Lower leg skin (tissue), 4 donors: ENCODE measurements around the gene PIAS4. TPM values are rescaled to one million over a fixed set of nuclear protein-coding genes. Genes with fewer than 3 reads are reported as not detected.

ENCODE experiments used
- DNase-seq, 2 donors: peaks; one replicate each; pipeline ENCODE4 v3.0.0-alpha.2; 2019; ENCODE audit warnings: low spot score in 2 of 2
- H3K4me3 ChIP-seq: fragments of 200-600 bp; sonication (generic); 2 replicates; pipeline ENCODE4 v1.5.1; 2017; ENCODE audit warnings: mild to moderate bottlenecking, low read depth; ENCODE audit not compliant: poor library complexity, severe bottlenecking
- POLR2A ChIP-seq, 2 donors: fragments of 450-650 bp; IDR thresholded peaks; one replicate each; pipeline ENCODE4 v1.6.1; 2016 to 2017; ENCODE audit warnings: antibody characterized with exemption in 2 of 2, mild to moderate bottlenecking in 1 of 2, moderate library complexity in 1 of 2
- WGBS, 2 donors: methylation state at CpG; one replicate each; pipeline ENCODE4 v1.1.5; 2018; 5-methylcytosine and 5-hydroxymethylcytosine counted together
- intact Hi-C: fragments of 100-400 bp; cut with DNase I; formaldehyde crosslinking; loops from one replicate; pipeline ENCODE4 v1.15.0; 2023; ENCODE audit warnings: low total_unique reads
- total RNA-seq, 4 donors: library from RNA; depleted of rRNA; stranded (reverse); fragments of >200 nt; gene quantifications; one replicate each; pipeline ENCODE4 v1.1.0, GENCODE V29; 2016
- TF ChIP-seq, protein P1 (sequence below), 3 donors: fragments of 450-650 bp; IDR thresholded peaks; one replicate each; pipeline ENCODE4 v1.5.1; 2016; ENCODE audit warnings: antibody characterized with exemption in 3 of 3, mild to moderate bottlenecking in 3 of 3, moderate library complexity in 2 of 3

PIAS4 gene
- total RNA-seq, 4 donors from 2014 or later = 20.8 to 35.1 (median 26.9) TPM

DNA sequence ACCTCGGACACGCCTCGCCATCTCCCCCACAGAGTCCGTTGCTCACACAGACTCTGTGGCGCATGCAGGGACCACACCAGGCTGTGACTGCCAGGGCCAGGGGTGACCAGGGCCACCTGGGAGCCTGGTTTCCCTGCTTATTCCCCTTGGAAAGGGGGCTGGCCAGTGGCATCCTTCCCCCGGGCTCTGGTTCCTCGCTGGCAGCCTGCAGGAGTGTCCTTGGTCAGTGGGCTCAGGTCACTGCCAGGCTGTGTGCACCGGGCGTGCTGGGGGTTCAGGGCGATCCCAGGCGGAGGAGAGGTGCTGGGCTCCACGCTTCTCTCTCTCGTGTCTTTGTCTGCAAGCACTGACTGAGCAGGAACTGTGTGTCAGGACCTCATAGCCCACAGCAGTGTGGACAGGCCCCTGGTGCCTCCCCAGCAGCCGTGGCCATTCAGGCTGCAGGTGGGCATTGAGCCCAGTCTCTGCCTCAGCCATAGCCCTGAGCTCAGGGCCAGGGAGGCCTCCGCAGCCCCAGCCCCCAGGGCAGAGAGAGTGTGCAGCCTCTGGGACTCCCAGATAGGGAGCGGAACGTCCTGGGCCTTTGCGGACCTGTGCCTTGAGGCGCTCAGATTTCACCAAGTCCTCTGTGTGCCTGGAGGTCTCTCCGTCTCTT, 6.5 kb downstream of the PIAS4 start:
- intact Hi-C loops = no loop called here
- no peak for DNase-seq
- no peak for TF ChIP-seq POLR2A (IDR thresholded peaks at IDR 0.05)
- TF ChIP-seq, protein P1, sequence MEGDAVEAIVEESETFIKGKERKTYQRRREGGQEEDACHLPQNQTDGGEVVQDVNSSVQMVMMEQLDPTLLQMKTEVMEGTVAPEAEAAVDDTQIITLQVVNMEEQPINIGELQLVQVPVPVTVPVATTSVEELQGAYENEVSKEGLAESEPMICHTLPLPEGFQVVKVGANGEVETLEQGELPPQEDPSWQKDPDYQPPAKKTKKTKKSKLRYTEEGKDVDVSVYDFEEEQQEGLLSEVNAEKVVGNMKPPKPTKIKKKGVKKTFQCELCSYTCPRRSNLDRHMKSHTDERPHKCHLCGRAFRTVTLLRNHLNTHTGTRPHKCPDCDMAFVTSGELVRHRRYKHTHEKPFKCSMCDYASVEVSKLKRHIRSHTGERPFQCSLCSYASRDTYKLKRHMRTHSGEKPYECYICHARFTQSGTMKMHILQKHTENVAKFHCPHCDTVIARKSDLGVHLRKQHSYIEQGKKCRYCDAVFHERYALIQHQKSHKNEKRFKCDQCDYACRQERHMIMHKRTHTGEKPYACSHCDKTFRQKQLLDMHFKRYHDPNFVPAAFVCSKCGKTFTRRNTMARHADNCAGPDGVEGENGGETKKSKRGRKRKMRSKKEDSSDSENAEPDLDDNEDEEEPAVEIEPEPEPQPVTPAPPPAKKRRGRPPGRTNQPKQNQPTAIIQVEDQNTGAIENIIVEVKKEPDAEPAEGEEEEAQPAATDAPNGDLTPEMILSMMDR (IDR thresholded peaks at IDR 0.05) = no peak
- 88 to 94% methylated on average over 12 to 19 of the region's 20 CpGs for WGBS, 2 donors
- no peak overlapping the region for H3K4me3 ChIP-seq

DNA sequence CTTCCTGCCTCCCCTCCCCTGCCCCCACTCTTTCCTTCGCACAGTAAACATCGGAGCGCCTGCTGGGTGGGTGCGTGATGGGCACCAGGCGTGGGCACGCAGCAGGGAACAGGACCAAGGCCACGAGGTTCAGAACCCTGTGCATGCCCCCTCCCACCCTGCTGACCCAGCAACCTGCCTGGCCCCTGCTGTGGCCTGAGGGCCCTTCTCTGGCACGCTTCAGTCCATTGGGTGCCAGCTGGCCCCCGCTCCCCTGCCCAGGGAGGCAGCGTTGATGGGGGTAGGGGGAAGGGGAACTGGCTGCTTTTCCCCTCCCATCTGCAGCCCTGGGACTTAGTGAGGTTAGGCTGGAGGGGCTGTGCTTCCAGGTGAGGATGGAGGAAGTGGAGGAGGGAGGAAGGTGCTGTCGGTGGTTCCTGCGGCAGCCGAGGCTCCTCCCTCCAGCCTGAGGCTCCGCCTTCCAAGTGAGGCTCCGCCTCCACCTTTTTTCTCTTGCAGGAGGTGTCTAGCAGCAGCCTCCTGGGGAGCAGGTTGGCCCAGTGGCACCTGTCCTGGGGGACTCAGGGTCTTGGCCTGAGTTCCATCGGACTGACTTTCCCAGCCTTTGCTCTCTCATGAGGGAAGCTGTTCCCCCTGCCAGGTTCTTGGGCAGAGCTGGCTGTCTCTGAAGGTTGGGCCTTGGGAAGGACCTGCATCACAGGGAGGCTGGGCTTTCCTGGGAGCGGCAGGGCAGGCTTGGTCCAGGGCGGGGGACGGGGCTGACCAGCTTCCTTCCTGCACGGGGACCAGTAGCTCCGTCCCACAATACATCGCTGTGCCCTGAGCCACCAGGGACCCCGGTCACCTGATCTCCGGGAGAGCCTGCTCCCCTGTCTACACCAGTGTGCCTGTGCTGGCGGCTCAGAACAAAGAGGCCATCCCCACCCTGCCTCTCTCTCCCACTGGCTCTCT, 7.3 kb downstream of the PIAS4 start:
- no peak overlapping the region for H3K4me3 ChIP-seq
- WGBS, 2 donors = 66 to 68% methylated on average over 21 to 25 of the region's 25 CpGs
- DNase-seq = no peak
- intact Hi-C loops = no loop called here
- no peak for TF ChIP-seq POLR2A (IDR thresholded peaks at IDR 0.05)
- TF ChIP-seq, protein P1 (IDR thresholded peaks at IDR 0.05) = no peak

GRCh38 chr19:4015705-4016402, 8.3 kb downstream of the PIAS4 start:
- WGBS, 2 donors = 68 to 76% methylated on average over 27 to 31 of the region's 37 CpGs
- no peak for DNase-seq
- TF ChIP-seq POLR2A (IDR thresholded peaks at IDR 0.05) = no peak
- TF ChIP-seq, protein P1 (IDR thresholded peaks at IDR 0.05) = no peak
- H3K4me3 ChIP-seq = no peak overlapping the region
- intact Hi-C loops = no loop called here

GRCh38 chr19:4016486-4016885, 8.9 kb downstream of the PIAS4 start:
- intact Hi-C loops = no loop called here
- H3K4me3 ChIP-seq = no peak overlapping the region
- WGBS, 2 donors = 83 to 86% methylated on average over 12 of the region's 12 CpGs
- no peak for DNase-seq
- TF ChIP-seq, protein P1 (IDR thresholded peaks at IDR 0.05) = no peak
- no peak for TF ChIP-seq POLR2A (IDR thresholded peaks at IDR 0.05)

DNA sequence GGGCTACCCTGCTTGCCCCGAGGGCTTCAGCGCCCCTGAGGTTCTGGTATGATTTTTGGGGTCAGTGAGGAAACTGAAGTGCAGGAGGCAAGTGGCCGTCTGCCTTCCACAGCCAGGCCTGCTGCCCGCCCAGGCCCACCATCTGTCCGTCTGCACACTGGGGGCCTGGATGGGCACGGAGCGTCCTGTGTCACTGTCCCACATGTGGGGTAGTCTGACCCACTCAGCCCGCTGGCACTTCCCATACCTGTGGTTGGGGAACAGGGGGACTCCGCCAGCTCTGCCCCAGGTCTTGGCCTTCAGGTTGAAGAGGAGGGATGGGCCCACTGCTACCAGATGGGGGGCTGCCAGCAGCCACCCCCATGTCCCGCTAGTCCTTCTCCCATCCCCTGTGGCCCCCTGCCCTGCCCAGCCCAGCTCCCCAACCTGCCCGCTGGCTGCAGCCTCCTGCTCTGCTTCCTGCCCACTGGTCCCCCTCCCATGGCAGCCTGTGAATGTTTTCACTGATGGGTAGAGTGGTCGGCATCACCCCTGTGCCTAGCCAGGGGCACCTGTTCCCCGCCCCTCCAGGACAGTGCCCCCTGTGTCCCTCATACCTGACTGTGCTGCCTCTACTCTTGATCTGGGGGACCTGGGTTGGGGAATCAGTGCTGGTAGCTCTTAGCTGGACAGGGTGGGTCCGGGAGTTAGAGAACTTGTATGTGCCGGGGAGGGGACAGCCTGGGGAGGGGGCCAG, 9.5 kb downstream of the PIAS4 start:
- no peak overlapping the region for H3K4me3 ChIP-seq
- intact Hi-C loops = no loop called here
- TF ChIP-seq, protein P1 (IDR thresholded peaks at IDR 0.05) = no peak
- TF ChIP-seq POLR2A (IDR thresholded peaks at IDR 0.05) = no peak
- WGBS, 2 donors = 93 to 94% methylated on average over 14 of the region's 15 CpGs
- no peak for DNase-seq
